ENCODE results near the gene TMIE. TPM values are rescaled to one million over a fixed set of nuclear protein-coding genes. Genes with fewer than 3 reads are reported as not detected.
"Not testable (repeated sequence)": the region's sequence is repeated elsewhere in the genome, so short reads cannot be mapped to it uniquely, and the experiment has no call there.

The TMIE gene
- polyA plus RNA-seq, 12 donors: 0.56 to 2.2 (median 0.82) TPM; not detected in 2

DNA sequence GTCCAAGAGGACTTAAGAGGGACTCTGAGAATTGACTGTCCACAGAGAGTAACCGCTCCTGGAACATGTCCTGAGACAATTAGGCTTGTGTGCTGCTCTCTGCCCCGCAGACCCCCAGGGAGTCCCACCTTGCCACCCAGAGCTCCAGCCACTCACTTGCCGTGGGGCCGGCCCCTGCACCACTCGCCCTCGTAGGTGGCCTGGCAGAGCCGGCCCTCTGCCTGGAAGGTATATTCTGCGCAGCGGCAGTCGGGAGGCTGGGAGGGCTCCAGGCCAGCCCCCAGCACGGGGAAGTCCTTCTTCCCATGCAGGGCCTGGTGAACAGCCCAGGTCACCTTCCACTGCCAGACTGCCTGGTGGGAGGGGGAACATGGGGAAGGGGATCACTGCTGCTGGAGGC lies 18.2 kb upstream of the TMIE start:
- DNase-seq: no peak

DNA sequence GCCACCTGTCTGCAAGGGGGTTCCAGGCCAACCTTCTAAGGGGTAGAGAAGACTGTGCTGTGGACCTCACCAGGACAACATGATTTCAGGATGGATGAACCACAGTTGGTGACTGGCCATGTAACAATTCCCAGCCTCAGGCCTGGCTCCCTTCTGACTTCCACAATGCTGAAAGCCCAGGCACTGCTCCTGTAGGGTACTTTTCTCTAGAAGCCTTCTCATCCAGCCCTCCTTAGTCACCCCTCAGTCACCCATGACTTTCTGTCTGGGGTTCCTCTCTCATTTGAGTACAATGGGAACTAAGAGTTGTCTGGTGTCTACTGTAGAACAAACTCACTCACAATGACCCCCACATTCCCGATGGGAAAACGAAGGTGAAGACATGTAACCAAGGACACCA lies 16.3 kb upstream of the TMIE start:
- DNase-seq: no peak

GRCh38 chr3:46685446-46685845 lies 15.7 kb upstream of the TMIE start:
- DNase-seq: no peak

- DNase-seq: no peak
These were observed 10.4 kb upstream of the TMIE start for GRCh38 chr3:46690798-46691197.

DNA sequence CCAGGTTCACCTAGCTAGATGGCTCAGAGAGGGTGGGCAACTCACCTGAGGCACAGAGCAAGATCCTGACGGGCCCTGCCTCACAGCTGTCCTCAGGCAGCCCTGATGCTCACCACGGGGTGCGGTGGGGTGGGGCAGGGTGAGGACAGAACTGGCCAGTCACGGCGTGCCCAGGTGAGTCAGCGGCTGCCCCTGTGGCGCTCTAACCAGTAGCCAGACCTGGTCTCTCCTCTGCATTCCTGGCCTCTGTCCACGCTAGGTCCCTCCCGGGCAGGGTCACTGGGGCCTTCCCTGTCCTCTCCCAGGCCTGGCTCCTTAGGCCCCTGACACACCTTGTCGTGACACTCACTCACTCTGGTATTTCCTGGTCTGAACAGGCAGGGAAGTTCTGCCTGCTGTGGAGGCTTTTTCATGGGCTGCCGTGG lies 8.6 kb upstream of the TMIE start:
- DNase-seq: no peak

GRCh38 chr3:46693038-46693891 lies 7.9 kb upstream of the TMIE start, which contains the start of gene ALS2CL:
Gene ALS2CL (minus strand): TSS chr3:46693679. CDS start chr3:46689440, 4,239 bp downstream.
- no peak for DNase-seq

DNA sequence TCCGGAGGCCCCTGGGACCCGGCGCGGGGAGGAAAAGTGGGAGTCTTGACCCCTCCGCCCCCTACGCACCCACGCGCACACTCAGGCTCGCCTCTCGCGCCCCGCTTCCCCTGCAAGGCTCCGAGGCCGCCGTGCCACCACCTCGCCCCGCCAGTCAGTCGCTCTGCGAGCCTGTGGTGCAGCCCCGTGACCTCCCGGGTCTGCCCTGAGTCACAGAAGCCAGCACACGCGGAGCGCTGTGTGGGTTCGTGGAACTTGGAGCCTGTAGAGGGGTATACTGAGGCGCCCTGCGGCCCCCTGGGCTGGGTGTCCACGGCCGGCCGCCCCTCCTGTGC lies 7.3 kb upstream of the TMIE start:
- no peak for DNase-seq

DNA sequence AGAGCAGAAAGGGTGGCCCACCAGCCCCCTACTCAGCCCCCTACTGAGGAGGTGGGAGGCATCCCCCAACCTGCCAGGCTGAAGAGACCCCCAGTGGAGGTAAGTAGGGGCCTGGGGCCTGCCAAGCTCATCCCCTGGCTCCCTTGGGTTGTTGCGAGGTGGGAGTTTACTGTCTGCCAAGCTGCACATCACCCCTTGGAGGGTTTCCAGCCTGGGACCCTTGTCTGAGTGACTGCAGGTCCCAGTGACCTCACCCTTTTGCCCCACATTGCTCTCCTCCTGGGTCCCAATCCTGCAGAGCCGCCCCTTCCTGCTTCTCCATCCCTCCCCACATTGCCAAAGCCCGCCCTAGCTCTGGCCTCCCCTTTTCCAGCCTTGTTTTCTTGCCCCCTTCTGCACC lies 6.7 kb upstream of the TMIE start:
- no peak for DNase-seq

GRCh38 chr3:46695177-46695961 lies 5.8 kb upstream of the TMIE start:
- DNase-seq: peak; percentile 37

DNA sequence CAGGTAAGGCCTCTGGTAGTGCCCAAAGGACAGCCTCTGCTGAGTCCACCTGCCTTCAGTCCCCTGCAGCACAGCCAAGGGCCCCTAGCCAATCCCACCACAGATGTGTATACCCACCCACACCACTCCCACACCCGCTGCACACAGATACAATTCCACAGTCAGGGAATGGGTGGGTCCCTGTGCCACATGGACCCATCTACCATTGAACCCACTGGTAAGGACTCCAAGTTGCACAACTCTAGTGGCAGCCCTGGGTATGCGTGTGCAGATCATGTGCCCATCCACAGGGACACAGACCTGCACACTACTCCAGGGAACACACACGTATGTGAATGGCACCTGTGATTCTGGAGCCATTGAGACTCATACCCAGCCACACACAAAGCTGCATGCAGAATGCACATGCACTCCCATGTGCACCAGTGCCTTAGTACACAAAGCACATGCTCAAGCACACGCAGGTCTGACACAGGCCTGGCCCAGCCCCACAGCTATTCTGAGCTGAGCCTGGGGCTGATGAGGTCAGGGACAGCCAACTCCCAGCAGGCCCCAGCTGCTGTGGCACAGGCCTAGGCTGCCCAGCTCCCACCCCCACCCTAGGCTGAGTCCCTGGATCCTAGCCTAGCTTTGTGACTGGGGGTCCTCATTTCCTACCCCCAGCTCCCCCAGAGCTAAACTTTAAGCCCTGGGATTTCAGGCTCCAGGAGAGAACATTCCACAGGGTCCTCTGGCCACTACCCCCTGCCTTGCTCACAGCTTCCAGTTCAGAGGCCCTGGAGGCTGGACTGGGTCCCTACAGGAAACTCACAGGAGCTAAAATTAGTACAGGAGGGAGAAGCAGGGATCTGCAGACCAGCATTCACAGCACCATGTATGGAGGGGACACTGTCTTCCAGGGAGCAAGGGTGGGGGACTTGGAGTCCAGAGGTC lies 5.0 kb upstream of the TMIE start:
- DNase-seq: no peak

DNA sequence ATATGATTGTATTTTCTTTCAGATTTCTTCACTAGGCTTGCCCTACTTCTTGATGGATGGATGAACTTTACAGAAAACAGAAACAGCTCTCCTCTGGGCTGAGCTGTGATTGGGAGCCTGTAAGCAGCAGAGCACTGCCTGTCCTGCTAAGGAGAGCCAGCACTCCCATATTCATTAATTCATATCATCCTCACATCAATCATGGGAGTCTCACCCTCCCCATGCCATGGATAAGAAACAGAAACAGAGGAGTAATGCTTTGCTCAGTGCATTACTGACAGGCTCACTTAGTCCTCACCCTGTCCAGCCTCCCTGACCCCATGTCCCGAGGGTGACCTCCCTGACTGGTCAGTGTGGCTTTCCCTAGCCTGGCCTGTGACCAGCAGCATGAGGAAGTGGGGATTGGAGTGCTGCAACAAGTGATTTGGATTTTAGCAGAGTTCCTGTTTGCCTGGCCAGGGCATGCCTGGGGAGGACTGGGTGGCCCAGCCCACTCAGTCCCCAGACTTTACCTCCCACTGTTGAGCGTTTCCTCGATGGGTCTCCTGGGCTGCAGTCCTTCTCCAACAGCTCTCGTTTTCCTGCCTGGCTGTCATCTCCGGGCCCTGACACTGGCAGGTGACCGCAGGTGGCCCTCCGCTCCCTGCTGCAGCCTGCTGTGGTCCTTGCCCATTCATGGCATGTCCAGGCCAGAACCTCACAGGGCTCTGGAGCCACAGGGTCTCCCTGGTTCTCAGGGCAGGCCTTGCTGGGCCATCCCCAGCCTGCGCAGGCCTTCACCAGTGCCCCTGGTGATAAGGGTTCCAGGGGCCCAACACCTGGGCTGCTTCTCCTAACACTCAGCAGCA lies 1.3 kb upstream of the TMIE start:
- no peak for DNase-seq

DNA sequence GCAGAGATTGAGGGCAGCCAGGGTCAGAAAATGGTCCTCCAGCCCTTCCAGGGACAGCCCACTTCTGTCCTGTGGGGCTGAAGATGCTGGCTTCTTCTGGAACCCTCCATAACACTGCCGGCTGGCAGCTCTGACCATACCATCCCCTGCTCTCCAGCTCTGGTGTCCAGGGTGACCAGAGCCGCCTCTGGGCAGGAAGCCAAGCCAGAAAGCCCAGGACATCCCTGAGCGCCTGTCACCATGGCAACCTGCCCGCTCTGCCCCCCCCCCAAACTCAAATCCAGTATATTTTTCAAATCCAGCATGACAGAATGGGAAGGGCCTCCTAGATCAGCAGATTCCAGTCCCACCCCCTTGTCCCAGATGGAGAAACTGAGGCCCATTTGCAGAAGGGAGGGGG lies 420 bp upstream of the TMIE start:
- DNase-seq: no peak

GRCh38 chr3:46702246-46703012 lies 1.2 kb downstream of the TMIE start:
- no peak for DNase-seq

- DNase-seq: no peak
These were observed 1.9 kb downstream of the TMIE start for GRCh38 chr3:46703013-46703520.

GRCh38 chr3:46704346-46704745 lies 3.2 kb downstream of the TMIE start:
- DNase-seq: not testable (repeated sequence)

DNA sequence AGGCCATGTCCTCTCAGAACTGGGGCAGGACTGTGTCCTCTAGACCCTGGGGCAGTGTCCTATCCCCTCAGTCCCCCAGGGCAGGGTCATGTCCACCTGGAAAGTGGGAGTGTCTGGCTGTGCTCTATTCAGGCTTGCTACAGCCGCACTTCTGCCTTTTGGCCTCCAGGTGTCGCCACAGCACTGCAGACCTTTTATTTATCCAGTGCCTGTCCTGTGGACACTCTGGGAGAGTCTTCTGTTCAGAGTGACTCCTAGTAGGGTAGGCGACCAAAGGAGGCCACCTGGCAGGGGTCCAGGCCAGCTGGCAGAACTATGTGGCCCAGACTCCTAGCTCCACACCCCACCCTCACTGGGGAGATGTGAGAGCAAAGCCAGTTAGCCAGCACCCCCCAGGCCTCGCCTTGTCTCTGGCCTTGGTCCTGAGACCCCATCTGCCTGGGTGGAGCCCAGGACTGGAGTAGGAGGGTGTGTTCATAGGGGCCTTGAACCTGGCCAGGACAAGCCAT lies 3.9 kb downstream of the TMIE start:
- DNase-seq: peak; percentile 78

GRCh38 chr3:46705751-46706552 lies 4.8 kb downstream of the TMIE start:
- no peak for DNase-seq

GRCh38 chr3:46706771-46707582 lies 5.8 kb downstream of the TMIE start:
- DNase-seq: no peak
